ENCODE measurements around the gene TBPL2.
A peak's percentile ranks its signal among the peaks of the same experiment; 100 is the strongest.
"Not testable (repeated sequence)": the region's sequence is repeated elsewhere in the genome, so short reads cannot be mapped to it uniquely, and the experiment has no call there.

TBPL2 gene

GRCh38 chr14:55399852-55400251 is 40.6 kb downstream of the TBPL2 start:
- DNase-seq = no peak

GRCh38 chr14:55399183-55399582 is 41.2 kb downstream of the TBPL2 start:
- DNase-seq = no peak

DNA sequence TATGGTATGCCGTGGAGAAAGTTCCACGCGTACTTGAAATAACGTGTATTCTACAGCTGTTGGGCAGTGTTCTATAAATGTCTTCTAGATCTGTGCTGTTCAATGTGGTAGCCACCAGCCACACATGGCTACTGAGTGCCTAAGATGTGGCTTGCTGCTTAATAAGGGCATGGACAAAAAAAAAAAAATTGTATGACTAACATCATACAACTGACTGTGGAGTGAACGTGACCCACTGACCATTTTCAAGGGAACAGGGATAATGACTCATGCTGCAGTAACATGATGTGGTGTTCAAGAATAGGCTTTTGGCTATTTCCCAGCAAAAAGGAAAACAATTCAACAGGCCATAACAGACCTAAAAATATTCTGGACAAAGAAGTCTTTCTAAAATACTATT is 41.7 kb downstream of the TBPL2 start:
- no peak for DNase-seq

DNA sequence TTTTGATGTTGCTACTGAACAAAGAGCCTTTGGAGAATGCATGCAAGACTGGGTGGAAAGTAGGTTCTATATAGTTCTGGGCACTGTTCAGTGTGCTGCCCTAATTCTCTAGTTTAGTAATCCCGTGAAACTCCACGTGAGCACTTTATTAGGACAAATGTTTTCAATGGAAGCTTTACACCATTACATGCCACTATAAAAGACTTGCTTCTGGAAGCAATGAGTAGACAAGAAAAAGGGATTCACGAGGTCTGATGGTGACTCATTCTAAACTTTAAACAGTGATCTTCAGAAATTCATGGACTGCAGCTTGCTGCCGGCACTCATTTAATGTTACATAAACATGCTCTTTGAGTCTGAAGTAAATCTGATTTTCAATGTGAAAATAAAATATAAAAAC is 51.1 kb downstream of the TBPL2 start:
- no peak for DNase-seq

DNA sequence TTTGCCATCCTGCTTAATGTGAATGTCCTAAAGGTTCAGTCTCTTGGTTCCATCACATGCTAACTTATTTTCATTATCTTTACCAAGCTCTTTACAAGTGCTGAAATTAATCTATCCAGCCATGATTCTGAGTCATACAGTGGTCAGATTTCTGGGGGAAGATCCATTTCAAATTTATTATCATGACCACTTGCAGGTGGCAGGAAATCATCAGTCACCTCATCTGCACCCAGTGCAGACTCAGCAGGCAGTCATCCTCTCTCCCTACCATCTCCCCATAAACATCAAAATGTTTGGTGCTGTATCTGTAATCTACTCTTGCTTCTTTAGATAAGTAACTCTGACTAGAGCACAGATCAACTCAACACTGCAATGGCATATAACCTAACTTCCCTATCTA is 52.3 kb downstream of the TBPL2 start:
- no peak for DNase-seq

GRCh38 chr14:55387121-55387520 is 53.3 kb downstream of the TBPL2 start:
- no peak for DNase-seq

DNA sequence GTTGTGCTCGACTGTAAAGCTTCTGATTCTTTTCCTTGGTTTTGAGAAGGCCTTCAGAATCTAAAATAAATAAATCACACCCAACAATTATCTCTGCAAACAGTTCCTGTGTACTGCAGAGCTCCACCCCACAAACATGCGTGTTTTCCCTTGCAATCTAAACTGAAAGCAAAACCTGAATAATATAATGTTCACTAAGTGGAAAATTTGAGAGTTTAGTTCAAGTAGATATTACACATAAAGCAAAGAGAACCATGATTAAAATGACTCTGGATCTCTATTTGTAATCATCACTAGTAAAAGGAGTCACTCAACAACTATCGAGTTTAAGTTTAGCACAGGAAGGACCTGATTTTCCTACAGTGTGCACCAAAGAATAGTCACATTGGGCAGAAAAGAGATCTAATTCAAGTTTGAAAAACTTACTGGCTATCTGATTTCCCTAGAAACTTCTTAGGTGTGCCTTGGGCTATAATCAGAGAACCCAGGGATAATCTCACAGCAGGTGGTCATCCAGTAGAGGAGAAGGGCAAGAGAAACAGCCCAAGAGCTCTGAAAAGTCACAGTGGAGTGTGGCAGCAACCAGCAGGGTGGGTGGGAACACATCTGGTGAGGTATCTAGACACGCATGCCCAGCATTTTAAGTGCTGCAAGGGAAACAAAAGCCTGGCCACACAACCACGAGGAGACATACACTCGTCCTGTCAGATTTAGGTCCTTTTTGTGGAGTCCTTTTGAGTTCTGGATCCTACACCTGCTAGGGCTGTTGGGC is 54.2 kb downstream of the TBPL2 start:
- DNase-seq = peak in 1 of 2 donors; percentile 31

DNA sequence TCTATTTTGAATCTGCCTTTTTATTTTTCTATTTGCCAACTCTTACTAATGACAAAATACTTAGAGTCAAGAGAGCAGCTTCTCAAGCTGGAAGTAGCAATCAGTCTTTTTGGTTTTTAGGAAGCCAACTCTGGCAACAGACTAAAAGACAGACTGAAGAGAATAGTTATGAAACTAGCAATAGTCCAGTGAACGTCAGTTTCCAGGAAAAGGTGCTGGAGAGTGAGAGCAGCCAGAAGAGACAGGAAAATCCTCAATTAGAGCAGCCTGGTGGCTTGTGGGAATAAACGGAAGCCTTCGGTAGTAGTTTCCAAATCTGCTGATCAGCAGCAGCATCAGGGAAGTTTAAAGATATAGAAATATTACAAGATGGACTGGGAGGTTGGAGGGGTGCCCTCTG is 55.9 kb downstream of the TBPL2 start:
- DNase-seq = no peak

- no peak for DNase-seq
These were observed 56.8 kb downstream of the TBPL2 start for GRCh38 chr14:55383541-55384140.

GRCh38 chr14:55383056-55383466 is 57.4 kb downstream of the TBPL2 start:
- DNase-seq = not testable (repeated sequence)

- DNase-seq = no peak
These were observed 57.9 kb downstream of the TBPL2 start for GRCh38 chr14:55382483-55382882.

DNA sequence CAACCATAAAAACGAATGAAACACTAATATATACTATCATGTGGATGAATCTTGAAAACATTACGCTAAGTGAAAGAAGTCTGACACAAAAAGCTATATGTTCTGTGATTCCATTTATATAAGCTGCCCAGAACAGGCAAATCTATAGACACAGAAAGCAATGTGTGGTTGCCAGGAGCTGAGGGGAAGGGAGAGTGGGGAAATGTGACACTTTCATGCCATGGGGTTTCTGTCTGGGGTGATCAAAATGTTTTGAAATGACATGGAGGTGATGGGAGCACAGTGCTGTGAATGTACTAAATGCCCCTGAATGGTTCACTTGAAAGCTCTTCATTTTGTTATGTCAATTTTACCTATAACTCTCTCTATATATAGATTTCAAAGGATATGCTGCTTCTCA is 58.9 kb downstream of the TBPL2 start:
- DNase-seq = no peak

DNA sequence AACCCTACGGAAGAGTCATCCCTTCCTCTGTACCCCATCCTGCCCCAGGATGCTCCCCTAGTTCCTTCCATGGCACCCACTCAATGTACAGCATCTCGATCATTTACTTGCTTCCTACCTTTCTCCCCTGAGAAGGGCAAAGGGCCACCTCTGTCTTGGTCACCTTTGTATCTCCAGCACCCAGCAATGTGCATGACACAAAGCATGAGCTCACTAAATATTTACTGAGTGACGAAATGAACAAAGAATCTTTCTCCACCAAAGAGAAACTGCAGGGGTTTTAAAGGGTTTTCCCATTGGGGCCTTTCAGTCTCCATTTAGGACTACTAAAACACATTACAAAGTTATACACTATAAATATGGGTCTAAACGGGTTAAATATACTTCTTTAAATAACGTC is 59.4 kb downstream of the TBPL2 start:
- DNase-seq = no peak

- no peak for DNase-seq
These were observed 63.2 kb downstream of the TBPL2 start for GRCh38 chr14:55377236-55377635.

GRCh38 chr14:55374771-55375170 is 65.6 kb downstream of the TBPL2 start:
- DNase-seq = no peak

GRCh38 chr14:55373784-55374705 is 66.4 kb downstream of the TBPL2 start:
- DNase-seq = peak in 1 of 2 donors; percentile 68

DNA sequence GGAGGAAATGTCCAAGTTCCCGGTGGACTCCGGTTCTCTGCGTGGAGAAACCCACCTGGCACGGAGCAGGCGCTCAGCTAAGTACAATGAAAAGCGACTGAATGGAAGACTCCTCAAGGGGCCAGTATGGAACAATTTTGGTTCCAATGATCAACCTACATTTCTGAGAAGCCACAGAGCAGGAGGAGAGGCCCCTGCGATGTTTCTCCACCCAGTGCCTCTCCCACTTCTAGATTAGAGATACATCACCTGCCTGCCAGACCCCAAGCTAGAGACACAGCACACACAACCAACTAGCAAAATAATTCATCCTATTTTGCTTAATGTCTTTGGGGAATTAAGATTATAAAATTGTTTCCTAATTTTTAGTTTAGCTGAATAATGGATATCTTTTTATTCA is 67.6 kb downstream of the TBPL2 start:
- no peak for DNase-seq

DNA sequence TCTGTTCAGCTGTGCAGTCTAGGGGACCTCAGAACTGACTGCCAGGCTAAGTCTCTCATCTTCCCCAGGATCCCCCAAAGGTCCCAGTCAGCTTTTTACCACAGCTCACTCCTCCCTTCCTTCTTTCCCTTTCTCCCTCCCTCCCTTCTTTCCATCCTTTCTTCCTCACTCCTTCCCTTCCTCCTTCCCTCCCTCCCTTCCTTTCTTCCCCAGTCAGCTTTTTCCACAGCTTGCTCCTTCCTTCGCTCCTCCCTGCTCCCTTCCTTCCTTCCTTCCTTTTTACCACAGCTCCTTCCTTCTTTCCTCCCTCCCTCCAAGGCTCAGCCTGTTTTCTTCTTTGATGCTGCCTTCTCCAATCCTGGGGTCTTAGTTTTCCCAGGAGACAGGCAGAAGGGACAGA is 68.0 kb downstream of the TBPL2 start:
- DNase-seq = no peak

GRCh38 chr14:55370883-55371455 is 69.4 kb downstream of the TBPL2 start:
- DNase-seq = no peak

- no peak for DNase-seq
These were observed 74.1 kb downstream of the TBPL2 start for GRCh38 chr14:55366271-55366670.
